Activated T-cell treated with anti-CD3 and anti-CD28 coated beads, Interleukin-2, amount 50 U/mL, for 4 hours (primary cell): ENCODE measurements around the gene MFSD12. TPM values are rescaled to one million over a fixed set of nuclear protein-coding genes. Genes with fewer than 3 reads are reported as not detected.

Source experiments
- ATAC-seq, 2 donors: fragments of 200-7000 bp; cut with Tn5 transposase; one replicate each; pipeline ENCODE4 v1.10.0; 2021
- DNase-seq: peaks from one replicate; pipeline ENCODE4 v3.0.0-alpha.2; 2020
- H3K27me3 Mint-ChIP-seq: one replicate; pipeline ENCODE4 v1.8.0; 2021; ENCODE audit warnings: low read depth, mixed read lengths
- H3K36me3 Mint-ChIP-seq: one replicate; pipeline ENCODE4 v1.8.0; 2022; ENCODE audit warnings: mixed read lengths; ENCODE audit not compliant: insufficient read depth
- H3K4me1 Mint-ChIP-seq: one replicate; pipeline ENCODE4 v1.8.0; 2021; ENCODE audit warnings: low read depth, mixed read lengths
- H3K4me3 Mint-ChIP-seq: one replicate; pipeline ENCODE4 v1.8.0; 2021; ENCODE audit warnings: mild to moderate bottlenecking, moderate library complexity, mixed read lengths
- H3K9me3 Mint-ChIP-seq: one replicate; pipeline ENCODE4 v1.8.0; 2021; ENCODE audit warnings: mixed read lengths
- total RNA-seq, 3 donors: library from RNA; stranded (reverse); gene quantifications; one replicate each; pipeline ENCODE4 v1.2.1, GENCODE V29; 2021

The MFSD12 gene
- total RNA-seq, 3 donors from 2014 or later = 94.6 to 148 (median 128) TPM

DNA sequence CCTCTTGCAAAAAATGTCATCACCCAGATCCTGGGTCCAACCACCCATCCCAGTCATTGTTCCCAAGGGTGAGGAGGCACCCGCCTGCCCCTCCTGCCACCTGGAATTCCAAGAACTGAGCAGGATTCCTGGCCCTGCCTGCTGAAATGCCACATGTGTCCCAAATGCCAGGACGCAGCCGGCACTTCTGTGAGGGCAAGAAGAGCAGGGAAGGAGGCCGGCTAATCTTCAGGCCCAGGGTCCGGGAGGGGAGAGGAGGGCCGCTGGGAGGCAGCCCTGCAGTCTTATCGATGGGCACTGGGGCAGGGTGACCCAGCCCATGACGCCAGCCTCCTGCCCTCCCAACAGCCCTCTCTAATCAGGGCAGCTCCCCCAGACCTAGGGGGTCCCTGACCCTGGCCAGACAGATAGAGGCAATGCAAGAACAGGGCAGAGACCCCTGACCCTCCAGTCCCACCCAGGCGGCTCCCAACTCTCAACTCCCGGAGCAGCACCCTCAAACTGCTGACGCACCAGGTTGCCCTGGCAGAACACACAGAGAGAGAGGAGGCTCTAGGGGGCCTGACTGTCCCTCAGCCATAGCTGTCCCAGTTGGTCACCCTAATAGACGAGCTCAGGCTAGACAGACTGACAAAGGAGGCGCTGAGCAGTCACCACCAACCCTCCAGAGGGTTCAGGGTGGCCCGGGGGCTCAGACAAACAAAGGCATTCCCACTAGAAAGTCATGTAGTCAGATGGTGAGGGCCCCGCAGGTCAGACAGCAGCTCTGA is 1.5 kb downstream of the MFSD12 start:
- Mint-ChIP-seq H3K9me3 (no peaks in the 10 kb centered on the region), H3K36me3 (peaks cover 5% of the 10 kb centered on the region), H3K4me1 (peaks cover 43% of the 10 kb centered on the region), H3K4me3 (peak overlapping the region; percentile 98), H3K27me3 (no peaks in the 10 kb centered on the region)
- ATAC-seq (no peak), DNase-seq (no peak)

DNA sequence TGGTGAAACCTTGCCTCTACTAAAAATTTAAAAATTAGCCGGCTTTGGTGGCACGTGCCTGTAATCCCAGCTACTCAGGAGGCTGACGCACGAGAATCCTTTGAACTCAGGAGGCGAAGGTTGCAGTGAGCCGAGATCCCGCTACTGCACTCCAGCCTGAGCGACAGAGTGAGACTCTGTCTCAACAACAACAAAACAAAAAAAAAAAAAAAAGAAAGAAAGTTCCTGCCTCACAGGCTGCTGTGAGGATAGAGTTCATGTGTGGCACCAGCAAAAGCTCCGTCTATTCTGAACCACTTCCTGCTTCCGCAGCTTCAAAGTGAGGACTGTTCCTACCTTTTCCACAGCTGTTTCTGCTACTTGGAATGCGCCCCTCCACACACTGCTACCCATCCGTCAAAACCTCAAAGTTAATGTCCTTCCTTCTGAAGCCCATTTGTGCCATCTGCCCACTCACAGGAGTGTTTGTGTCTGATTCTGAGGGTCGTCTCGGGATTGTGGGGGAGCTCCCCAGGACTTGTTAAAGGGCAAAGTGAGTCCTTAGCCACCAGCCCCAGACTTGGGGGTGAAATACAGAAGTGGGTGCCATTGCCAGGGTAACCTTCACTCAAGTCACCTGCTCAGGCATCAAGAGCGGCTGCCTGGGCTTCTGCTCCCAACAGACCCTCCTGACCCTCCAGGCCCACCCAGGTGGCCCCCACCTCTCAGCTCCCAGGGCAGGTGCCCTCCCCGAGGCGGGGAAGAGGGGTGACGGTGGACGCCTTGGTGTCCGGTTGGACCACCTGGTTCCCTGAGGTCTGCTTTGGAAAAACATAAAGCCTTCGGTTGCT is 2.9 kb downstream of the MFSD12 start:
- ATAC-seq = no peak

DNA sequence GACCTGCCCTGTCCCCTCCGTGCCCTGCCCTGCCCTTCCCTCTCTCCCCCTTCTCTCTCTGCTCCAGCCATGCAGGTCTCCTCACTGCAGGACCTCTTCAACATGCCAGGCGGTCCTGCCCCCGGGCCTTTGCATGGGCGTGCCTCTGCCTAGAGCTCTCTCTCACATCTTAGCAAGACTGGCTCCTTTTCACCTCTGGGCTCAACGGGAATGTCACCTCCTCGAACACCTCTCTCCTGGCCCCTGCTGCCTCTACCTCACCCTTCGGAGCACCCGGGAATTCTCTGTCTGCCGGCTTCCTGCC is 5.6 kb downstream of the MFSD12 start:
- ATAC-seq (no peak), DNase-seq (no peak)
- H3K27me3 Mint-ChIP-seq = no peaks in the 10 kb centered on the region
- no peak overlapping the region for H3K4me3 Mint-ChIP-seq
- no peaks in the 10 kb centered on the region for H3K9me3 Mint-ChIP-seq
- H3K36me3 Mint-ChIP-seq = peaks cover 5% of the 10 kb centered on the region
- peaks cover 38% of the 10 kb centered on the region for H3K4me1 Mint-ChIP-seq

More for the DNA sequence above, 2.9 kb downstream of the MFSD12 start:
- DNase-seq = no peak
- Mint-ChIP-seq H3K36me3 (peaks cover 5% of the 10 kb centered on the region), H3K4me1 (peaks cover 44% of the 10 kb centered on the region), H3K27me3 (no peaks in the 10 kb centered on the region), H3K4me3 (peak overlapping the region; percentile 98), H3K9me3 (no peaks in the 10 kb centered on the region)

DNA sequence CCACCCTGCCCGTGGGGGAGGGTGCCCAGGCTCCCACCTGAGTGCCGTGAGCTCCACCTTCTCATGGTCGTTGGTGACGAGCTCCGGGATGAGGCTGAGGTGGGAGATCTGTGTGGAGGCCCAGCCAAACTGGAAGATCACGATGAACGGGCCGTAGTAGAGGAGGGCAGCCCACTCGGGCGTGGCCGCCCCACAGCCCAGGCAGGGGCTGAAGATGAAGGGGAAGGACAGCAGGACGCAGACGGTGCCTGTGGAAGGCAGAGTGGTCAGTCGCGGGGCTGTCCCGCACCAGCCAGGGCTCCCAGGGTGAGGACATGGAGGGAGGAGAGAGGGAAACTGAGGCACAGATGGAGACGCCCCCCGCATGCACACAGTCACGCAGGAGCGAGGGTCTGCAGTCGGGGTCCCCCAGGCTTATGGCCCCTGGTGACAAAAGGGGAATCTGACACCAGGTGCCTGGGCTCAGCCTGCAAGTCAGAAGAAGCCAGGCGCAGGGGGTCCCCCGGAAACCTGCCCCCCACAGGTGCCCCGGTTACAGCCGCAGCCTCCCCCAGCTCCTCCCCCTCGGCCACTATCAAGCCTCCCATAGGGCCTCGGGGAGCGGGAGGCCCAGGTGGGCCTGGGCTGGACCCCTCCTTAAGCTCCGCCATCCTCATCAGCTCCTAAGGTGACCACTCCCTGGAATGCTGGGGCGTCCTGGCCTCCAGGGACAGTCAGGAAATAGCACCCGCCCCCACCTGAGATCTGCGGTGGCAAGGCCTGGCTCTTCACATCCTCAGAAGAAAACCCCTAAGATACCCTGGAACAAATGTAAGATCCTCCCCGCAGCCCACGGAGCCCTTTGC is 6.2 kb downstream of the MFSD12 start:
- H3K4me3 Mint-ChIP-seq = no peak overlapping the region
- H3K27me3 Mint-ChIP-seq = no peaks in the 10 kb centered on the region
- DNase-seq (no peak), ATAC-seq (no peak)
- peaks cover 5% of the 10 kb centered on the region for H3K36me3 Mint-ChIP-seq
- peaks cover 32% of the 10 kb centered on the region for H3K4me1 Mint-ChIP-seq
- no peaks in the 10 kb centered on the region for H3K9me3 Mint-ChIP-seq

DNA sequence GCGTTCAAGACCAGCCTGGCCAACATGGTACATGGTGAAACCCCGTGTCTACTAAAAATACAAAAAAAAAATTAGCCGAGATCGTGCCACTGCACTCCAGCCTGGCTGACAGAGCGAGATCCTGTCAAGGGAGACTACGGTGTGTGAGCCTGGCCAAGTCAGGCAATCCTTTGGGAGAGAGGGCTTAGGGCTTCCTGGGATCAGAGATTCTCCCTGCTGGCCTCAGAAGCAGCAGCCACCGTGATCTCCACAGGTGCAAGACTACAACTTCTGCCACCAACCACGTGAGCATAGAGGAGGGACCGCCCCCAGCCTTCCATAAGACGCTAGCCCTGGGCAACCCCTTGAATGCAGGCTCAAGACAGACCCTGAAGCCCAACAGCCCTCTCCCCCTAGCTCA is 7.6 kb downstream of the MFSD12 start:
- Mint-ChIP-seq H3K36me3 (peaks cover 8% of the 10 kb centered on the region), H3K27me3 (no peaks in the 10 kb centered on the region), H3K9me3 (no peaks in the 10 kb centered on the region), H3K4me1 (peaks cover 26% of the 10 kb centered on the region), H3K4me3 (no peak overlapping the region)
- no peak for ATAC-seq
- DNase-seq = no peak

DNA sequence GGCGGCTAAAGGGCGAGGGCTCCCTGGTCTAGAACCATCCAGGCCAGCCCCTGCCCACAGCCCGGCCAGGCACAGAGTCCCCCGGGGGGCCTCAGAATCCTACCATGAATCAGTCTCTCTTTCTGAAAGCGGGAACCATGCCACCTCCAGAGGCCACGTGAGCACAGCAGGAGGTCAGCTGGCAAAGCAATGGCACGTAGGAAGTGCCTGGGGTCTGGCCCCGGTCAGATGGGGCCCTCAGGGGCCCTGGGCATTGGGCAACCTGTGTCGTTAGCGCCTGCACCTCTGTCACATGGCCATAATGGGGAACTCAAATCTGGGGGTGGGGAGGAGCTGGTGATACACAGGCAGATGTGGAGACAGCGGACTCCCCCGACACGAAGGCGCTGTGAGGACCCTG is 8.8 kb downstream of the MFSD12 start:
- Mint-ChIP-seq H3K4me1 (peaks cover 19% of the 10 kb centered on the region), H3K27me3 (no peaks in the 10 kb centered on the region), H3K9me3 (no peaks in the 10 kb centered on the region), H3K36me3 (peaks cover 8% of the 10 kb centered on the region), H3K4me3 (no peak overlapping the region)
- DNase-seq (no peak), ATAC-seq (no peak)

DNA sequence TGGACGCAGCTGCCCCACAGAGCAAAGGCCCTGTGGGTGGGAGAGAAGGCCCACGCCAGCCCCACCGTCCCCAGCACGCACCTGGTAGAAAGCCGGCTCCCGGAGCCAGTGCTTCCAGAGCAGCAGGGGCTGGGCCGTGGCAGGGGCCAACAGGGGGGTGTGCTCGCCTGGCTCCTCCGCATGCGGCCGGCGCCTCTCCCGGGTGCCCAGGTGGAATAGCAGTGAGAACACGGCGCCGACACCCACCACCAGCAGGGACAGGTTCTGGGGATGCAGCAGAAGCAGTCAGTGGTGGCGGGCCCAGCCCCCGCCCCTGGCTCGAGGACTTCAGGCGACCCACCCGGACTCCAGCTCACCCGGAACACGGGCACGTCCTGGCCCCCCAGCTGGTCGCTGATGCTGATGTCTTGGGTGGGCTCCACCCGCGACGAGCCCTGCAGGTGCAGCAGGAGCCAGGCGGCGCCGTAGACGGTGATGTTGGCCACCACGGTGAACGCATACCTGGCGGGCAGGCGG is 9.6 kb downstream of the MFSD12 start:
- no peak for ATAC-seq
- peaks cover 8% of the 10 kb centered on the region for H3K36me3 Mint-ChIP-seq

DNA sequence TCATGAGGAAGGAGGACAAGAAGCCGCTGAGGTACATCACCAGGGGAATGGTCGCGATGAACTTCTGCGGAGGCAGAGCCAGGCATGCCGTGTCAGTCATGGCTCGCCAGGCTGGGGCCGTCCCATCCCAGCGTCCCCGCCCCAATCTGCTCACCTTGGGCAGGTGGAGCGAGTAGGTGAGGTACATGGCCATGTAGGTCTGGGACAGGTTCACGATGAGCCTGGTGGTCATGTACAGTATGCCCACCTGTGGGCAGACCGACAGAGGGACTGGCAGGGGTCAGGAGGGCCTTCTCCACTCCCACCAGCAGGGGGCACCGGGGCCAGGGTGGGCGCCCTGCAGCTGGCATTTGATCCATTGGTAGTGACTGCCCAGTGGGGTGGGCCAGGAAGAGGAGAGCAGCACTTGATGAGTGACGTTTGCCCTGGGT is 10.1 kb downstream of the MFSD12 start:
- ATAC-seq (peak; percentile 27 to 28), DNase-seq (no peak)
- H3K9me3 Mint-ChIP-seq = no peaks in the 10 kb centered on the region
- no peaks in the 10 kb centered on the region for H3K27me3 Mint-ChIP-seq
- no peak overlapping the region for H3K4me3 Mint-ChIP-seq
- H3K4me1 Mint-ChIP-seq = peaks cover 11% of the 10 kb centered on the region
- peaks cover 8% of the 10 kb centered on the region for H3K36me3 Mint-ChIP-seq

More for the DNA sequence above, 9.6 kb downstream of the MFSD12 start:
- Mint-ChIP-seq H3K4me3 (no peak overlapping the region), H3K27me3 (no peaks in the 10 kb centered on the region), H3K9me3 (no peaks in the 10 kb centered on the region), H3K4me1 (peaks cover 14% of the 10 kb centered on the region)
- no peak for DNase-seq

DNA sequence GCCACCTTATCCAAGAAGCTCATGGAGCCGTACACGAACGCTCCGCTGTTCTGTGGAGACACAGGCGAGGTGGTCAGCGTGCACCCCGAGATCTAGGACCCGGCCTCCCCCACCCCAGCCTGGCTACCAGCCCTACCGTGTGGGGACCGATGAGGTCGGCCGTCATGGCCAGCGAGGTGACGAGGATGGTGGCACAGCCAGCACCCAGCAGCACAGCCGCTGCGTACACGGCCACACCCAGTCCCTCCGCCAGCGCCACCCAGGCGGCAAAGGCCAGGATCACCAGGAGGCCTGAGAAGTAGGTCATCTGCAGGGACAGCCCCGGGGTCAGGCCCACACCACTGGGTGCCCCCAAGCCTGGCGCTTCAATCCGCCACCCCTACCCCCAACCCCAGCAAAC is 11.3 kb downstream of the MFSD12 start:
- peaks cover 8% of the 10 kb centered on the region for H3K36me3 Mint-ChIP-seq
- H3K4me3 Mint-ChIP-seq = no peak overlapping the region
- H3K9me3 Mint-ChIP-seq = no peaks in the 10 kb centered on the region
- no peaks in the 10 kb centered on the region for H3K27me3 Mint-ChIP-seq
- ATAC-seq (no peak), DNase-seq (no peak)
- peaks cover 8% of the 10 kb centered on the region for H3K4me1 Mint-ChIP-seq

DNA sequence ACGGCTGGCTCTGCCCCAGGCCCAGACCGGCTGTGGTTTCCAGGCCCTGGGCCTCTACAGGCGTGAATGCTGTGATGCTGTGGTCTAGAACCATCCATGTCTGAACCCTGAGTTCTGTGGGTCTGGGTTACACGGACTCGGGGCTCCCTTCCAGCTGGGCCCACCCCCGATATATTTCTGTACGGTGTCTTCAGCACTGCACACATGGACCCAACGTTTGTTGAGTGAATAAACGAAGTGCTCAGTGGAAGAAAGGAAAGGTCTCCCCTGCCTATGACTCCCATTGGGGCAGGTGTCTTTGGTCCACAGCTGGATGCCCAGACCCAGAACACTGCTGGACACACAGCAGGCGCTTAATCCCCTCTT is 11.7 kb downstream of the MFSD12 start:
- H3K4me3 Mint-ChIP-seq = no peak overlapping the region
- H3K36me3 Mint-ChIP-seq = peaks cover 8% of the 10 kb centered on the region
- DNase-seq = no peak
- H3K27me3 Mint-ChIP-seq = no peaks in the 10 kb centered on the region
- no peaks in the 10 kb centered on the region for H3K9me3 Mint-ChIP-seq
- peak in 1 of 2 donors; percentile 30 for ATAC-seq
- H3K4me1 Mint-ChIP-seq = peaks cover 6% of the 10 kb centered on the region

DNA sequence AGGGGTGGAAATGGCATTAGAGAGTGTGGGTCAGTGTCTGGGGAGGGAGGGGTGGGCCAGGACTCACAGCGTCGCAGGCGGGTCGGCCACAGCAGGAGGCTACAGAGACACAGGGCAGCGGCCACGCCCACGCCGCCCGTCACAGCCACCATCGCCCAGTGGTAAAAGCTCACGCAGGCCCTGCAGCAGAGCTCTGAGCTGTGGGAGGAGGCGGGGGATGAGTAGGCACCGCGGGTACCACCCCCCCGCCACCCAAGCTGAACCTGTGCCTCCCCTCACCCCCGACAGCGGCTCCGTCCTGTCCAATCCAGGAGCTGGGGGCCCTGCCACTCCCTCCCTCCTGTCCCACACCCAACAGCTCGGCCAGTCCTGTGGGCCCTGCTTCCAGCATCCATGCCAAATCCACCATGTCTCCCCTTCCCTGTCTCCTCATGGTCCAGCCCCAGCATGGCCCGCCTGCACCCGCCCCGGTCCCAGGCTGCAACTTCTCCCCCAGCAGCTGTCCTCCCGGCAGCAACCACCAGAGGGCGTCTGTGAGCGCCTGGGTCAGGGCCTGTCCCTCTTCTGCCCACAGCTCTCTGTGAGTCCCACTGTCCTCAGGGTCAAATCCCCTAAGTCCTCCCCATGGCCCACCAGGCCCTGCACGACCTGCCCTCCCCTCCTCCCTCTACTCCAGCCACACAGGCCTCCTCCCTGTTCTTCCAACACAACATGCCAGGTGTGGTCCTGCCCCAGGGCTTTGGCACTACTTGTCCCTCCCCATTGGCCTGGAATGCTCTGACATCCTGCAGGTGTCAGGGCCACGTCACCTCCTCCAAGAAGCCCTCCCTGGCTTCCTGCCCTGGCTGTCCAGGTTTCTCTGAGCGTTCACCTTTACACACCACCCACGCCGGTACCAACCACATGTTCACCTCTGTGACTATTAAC is 12.4 kb downstream of the MFSD12 start:
- no peaks in the 10 kb centered on the region for H3K9me3 Mint-ChIP-seq
- H3K27me3 Mint-ChIP-seq = no peaks in the 10 kb centered on the region
- peak; percentile 74 to 82 for ATAC-seq
- H3K4me1 Mint-ChIP-seq = peaks cover 6% of the 10 kb centered on the region
- DNase-seq = peak; percentile 79
- H3K36me3 Mint-ChIP-seq = peaks cover 8% of the 10 kb centered on the region
- H3K4me3 Mint-ChIP-seq = no peak overlapping the region

DNA sequence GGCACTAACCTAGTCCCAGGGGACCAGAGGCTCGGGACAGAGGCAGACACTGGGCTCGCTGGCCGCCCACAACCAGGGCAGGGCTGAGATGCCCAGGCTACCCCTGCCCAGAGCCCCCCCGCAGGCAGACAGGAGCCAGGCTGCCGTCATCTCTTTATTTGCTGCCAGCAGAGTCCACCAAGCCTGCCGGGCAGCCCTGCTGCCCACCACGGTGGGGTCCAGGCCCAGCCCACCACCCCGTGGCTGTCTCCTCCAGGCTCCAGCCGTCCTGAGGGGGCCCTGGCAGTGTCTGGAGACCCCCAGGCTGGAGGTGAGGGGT is 13.4 kb downstream of the MFSD12 start:
- H3K36me3 Mint-ChIP-seq = peaks cover 8% of the 10 kb centered on the region
- H3K4me3 Mint-ChIP-seq = no peak overlapping the region
- ATAC-seq (no peak), DNase-seq (no peak)
- H3K4me1 Mint-ChIP-seq = peaks cover 6% of the 10 kb centered on the region
- H3K9me3 Mint-ChIP-seq = no peaks in the 10 kb centered on the region
- H3K27me3 Mint-ChIP-seq = no peaks in the 10 kb centered on the region

DNA sequence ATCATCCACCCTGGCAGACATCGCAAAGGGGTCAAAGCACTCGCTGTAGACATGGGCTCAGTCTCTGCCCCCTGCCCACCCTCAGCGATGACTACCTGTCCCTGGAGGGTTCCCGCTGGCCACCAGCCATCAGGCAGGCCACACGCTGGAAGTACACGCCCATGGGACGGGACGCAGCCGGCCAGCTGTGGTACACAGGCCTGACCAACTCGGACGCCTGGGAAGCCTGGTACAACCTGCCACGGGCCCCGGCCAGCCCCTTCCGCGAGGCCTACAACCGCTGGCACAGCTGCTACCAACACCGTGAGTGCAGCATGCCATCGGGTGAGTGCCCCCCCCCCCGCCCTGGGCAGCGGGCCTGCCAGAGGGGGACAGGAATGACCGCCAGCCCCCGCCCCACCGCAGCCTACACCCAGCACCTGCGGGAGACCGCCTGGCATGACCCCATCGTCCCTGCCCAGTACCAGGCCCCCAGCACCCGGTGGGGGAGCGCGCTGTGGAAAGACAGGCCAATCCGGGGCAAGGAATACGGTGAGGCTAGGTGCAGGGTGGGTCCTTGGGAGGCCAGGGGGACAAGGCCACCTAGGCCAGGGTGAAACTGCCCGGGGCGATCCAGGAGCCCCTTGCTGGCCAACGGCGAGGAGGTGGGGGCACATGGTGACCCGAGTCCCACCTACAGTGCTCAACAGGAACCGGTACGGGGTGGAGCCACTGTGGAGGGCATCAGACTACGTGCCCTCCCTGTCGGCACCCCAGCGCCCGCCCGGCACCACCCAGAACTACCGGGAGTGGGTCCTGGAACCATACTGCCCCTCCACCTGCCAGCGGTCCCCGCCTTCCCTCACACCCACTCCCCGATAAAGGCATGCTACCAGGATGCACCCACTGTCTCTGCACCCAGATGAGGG is 14.0 kb downstream of the MFSD12 start:
- H3K36me3 Mint-ChIP-seq = peaks cover 11% of the 10 kb centered on the region
- peaks cover 6% of the 10 kb centered on the region for H3K4me1 Mint-ChIP-seq
- H3K4me3 Mint-ChIP-seq = no peak overlapping the region
- H3K9me3 Mint-ChIP-seq = no peaks in the 10 kb centered on the region
- no peak for ATAC-seq
- H3K27me3 Mint-ChIP-seq = no peaks in the 10 kb centered on the region
- DNase-seq = no peak
